ENCODE measurements around the gene XKR8.

Gene XKR8

DNA sequence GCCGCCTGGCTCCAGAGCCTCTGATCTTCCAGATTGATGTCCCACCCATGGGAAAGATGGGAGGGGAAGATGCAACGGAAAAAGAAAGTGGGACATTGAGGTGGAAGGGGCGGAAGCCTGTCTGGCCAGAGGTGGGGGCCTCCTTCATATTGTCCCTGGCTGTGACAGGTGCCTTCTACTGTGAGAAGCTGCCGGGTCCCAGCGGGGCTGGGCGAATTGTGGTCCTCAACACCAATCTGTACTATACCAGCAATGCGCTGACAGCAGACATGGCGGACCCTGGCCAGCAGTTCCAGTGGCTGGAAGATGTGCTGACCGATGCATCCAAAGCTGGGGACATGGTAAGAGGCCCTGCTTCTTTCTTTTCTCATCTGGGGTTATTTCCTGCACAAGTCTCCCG, 5.6 kb upstream of the XKR8 start:
- DNase-seq = peak in 1 of 10 donors; percentile 67
- intact Hi-C loops (cut with DNase I) = no loop called here

DNA sequence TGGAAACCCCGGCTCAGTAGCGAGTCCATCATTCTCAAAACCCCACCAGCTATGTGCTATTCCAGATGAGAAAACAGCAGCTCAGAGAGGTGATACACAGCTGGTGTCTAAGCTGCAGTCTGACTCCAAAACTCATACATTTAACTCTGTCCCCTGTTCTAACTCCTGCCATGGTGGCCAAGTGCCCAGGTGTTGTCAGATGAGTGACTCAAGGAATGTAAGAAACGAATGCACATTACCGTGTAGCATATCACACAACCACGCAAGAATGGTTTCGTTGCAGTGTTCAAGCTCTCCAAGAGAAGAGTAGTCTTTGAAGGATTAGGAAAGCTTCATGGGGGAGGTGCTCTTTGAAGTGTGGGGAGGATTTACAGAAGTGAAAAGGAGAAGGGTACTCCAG, 4.7 kb upstream of the XKR8 start:
- intact Hi-C loops (cut with DNase I) = no loop called here
- peak in 1 of 10 donors; percentile 11 for DNase-seq

DNA sequence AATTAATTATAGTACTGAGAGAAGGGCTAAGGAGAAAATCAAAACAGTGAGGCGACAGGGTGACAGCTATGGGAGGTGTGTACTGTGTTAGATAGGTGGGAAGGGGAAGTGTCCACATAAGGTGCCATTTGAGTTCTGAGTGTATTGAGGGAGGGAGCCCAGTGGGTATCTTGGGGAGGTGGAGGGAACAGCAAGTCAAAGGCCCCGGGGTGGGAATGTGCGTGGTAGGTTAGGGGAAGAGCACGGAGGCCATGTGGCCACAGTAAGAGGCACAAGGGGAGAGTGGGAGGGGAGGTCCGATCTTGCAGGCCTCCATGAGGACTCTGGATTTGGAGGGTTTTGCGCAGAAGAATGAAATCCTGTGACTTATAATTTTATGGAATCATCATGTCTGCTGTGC, 3.0 kb upstream of the XKR8 start:
- peak in 1 of 10 donors; percentile 27 for DNase-seq
- intact Hi-C loops (cut with DNase I) = no loop called here

DNA sequence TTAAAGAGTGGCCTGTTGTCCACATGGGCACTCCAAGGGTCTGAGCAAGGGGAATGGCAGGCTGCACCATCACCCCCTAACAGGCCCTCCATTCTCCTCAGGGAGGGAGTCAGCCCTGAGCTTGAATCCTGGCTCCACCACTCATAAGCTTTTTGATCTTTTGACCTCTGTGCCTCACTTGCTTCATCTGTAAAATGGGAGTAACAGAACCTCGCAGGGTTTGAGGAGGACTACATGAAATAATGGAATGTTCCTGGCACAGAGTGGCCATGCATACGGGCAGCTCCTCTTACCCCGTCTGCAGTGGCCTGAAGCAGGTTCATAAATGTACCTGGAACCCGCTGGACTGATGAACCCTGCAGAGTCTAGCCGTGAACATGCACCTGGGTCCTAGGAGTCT, 2.1 kb upstream of the XKR8 start:
- intact Hi-C loops (cut with DNase I) = no loop called here
- DNase-seq = peak in 1 of 10 donors; percentile 52

DNA sequence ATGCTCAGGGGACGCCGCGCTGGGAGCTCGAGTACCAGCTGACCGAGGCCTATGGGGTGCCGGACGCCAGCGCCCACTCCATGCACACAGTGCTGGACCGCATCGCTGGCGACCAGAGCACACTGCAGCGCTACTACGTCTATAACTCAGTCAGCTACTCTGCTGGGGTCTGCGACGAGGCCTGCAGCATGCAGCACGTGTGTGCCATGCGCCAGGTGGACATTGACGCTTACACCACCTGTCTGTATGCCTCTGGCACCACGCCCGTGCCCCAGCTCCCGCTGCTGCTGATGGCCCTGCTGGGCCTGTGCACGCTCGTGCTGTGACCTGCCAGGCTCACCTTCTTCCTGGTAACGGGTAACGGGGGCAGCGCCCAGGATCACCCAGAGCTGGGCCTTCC, 1.3 kb upstream of the XKR8 start:
- intact Hi-C loops (cut with DNase I) = no loop called here
- peak in 1 of 10 donors; percentile 87 for DNase-seq

DNA sequence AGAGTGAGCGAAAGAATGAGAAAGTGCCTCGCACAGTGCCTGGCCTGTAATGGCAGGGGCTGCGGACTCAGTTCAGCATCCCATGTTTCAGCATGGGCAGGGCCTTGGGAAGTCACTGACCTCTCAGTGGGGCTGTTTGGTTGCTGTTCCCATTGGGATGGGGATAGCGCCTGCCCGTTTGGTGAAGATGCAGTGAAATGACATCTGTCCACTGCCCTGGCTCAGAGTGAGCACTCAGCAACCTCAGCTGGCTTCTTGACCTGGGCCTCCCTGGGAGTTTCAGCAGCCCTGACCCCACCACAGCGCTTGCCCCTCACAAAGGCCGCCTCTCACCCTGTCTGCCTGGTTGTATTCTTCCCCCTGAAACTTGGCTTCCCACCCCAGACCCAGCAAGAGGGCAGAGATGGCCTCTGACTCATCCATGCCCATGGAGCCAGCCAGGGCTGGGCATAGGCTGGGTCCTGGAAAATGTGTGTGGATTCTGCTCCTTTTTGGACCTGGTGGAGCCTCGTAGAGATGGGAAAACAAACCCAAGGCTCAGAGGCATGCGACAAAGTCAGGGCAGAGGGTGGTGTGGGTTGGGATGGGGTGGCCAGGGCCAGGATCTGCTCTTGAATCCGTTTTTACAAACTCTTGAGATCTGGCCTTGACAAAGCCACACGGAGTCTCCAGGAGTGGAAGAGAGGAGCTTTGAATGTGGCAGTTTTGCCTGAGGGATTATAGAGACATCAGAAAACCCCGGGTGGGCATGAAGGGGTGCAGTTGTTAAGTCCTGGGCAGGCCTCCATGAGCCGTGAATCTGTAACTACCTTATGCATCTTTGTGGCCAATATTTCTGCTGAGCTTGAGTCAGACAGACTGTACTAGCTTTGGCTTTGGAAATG, 1.2 kb downstream of the XKR8 start:
- DNase-seq = peak in 2 of 10 donors; percentile 34 to 78

DNA sequence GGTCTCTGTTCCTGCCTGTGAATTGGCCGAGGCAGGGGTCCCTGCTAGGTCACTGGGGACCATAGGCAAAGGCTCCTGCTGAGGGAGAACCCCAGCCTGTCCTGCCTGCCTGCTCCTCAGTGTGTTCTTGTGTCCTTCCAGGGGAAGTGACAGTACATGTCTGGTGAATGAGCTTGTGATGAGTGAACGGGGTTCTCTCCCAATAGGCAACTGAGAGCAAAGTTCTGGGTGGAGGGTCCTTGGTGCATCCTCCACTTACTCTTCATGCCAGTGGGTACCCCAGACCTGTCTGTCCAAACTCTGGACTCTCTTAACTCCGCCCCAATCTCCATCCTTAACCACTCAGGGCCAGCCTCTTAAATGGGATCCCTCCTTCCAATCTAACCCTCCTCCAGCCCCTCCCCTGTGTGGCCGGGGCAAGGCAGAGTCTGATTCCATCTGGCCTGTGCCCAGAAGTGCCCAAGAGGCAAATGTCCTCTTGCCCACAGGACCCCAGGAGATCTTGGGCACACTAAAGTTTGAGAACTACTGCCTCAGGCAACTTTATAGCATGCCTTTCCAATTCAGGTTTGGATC, 2.0 kb downstream of the XKR8 start:
- intact Hi-C loops (cut with DNase I) = no loop called here
- DNase-seq = no peak

More for the DNA sequence above, 1.2 kb downstream of the XKR8 start:
- intact Hi-C loops (cut with DNase I) = no loop called here

DNA sequence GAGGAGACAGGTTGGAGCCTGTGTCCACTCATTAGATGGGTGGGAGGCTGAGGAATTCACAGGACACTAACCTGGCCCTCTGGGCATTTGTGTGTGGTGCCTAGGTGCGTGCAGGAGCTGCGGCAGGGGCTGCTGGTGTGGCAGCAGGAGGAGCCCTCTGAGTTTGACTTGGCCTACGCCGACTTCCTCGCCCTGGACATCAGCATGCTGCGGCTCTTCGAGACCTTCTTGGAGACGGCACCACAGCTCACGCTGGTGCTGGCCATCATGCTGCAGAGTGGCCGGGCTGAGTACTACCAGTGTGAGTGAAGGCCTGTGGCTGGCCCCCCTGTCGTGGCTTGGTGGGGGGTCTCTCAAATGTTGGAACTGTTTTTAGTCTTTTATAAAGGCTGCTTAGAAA, 3.6 kb downstream of the XKR8 start:
- peak in 1 of 10 donors; percentile 77 for DNase-seq
- intact Hi-C loops (cut with DNase I) = no loop called here

DNA sequence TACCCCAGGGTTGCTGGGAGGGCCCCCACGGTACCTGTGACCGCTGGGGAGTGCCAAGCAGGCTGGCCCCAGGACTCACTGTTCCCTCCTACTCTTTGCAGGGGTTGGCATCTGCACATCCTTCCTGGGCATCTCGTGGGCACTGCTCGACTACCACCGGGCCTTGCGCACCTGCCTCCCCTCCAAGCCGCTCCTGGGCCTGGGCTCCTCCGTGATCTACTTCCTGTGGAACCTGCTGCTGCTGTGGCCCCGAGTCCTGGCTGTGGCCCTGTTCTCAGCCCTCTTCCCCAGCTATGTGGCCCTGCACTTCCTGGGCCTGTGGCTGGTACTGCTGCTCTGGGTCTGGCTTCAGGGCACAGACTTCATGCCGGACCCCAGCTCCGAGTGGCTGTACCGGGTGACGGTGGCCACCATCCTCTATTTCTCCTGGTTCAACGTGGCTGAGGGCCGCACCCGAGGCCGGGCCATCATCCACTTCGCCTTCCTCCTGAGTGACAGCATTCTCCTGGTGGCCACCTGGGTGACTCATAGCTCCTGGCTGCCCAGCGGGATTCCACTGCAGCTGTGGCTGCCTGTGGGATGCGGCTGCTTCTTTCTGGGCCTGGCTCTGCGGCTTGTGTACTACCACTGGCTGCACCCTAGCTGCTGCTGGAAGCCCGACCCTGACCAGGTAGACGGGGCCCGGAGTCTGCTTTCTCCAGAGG, 6.8 kb downstream of the XKR8 start:
- peak in 1 of 10 donors; percentile 49 for DNase-seq
- intact Hi-C loops (cut with DNase I) = no loop called here

DNA sequence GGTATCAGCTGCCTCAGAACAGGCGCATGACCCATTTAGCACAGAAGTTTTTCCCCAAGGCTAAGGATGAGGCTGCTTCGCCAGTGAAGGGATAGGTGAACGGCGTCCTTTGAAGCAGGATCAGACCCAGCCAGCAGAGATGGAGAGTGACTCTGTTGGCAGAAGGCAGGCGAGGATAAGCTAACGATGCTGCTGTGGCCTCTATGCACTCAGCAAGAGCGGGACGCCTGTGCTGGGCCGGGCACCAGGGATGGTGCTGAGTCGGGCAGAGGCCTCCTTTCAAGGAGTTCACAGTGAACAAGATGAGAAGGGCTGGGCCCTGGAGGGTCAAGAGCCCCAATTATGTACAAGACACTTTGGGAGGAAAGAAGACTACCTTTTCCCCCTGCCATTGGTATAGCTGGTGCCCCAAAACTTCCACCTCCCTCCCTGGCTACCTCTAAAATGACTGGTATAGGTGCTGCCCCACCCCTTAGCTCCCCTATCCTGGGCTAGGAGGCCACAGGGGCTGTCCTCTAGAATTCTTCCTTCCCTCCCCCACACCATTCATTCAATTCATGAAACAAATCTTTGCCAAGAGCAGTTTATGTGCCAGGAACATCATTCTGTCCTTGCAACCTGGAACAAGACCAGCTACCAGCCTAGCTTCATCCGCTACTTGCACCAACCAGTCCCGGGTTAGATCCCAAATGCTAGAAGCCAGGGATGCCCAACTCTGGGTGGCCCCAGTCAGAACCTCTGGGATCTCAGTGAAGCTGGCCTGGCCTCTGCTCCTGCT, 7.5 kb downstream of the XKR8 start:
- intact Hi-C loops (cut with DNase I) = no loop called here
- DNase-seq = peak in 1 of 10 donors; percentile 79

DNA sequence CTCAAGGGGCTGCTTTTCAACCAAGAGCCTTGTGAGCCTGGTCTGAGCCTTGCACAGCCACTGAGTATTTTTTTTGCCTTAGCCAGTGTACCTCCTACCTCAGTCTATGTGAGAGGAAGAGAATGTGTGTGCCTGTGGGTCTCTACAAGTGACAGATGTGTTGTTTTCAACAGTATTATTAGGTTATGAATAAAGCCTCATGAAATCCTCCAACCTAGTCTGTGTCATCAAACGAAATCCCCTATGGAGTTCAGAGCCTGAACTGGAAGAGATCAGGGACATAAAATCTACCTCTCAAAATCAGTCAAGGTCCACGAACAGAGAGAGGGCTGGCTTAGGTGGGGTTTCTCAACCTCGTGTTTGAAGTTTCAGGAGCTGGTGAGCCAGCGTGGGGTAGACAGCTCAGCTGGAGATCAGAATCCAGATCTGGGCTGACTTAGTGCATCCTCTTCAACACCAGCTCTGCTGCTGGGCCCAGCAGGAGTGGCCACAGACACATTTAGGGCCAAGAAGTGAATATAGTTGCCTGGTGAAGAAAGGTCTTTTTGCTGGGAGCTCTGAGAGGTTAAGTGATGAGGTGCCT, 8.2 kb downstream of the XKR8 start:
- intact Hi-C loops (cut with DNase I) = no loop called here
- no peak for DNase-seq

DNA sequence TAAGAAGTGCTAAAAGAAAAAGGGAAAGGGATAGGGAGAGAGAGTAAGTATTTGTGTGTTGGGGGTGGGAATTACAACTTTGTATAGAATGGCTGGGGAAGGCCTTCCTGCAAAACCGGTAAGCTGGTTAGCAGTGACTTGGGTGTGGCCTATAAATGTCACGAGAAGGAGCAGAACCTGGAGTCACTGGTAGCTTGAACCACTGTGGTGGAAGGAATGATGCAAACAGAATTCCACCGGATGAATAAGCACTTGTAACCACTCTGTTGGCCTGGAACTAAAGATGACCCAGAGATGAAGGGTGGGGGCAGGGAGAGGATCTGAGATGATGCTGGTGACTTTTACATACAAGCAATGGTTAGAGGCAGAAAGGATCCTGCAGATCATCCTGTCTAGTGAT, 8.9 kb downstream of the XKR8 start:
- intact Hi-C loops (cut with DNase I) = no loop called here
- DNase-seq = no peak

DNA sequence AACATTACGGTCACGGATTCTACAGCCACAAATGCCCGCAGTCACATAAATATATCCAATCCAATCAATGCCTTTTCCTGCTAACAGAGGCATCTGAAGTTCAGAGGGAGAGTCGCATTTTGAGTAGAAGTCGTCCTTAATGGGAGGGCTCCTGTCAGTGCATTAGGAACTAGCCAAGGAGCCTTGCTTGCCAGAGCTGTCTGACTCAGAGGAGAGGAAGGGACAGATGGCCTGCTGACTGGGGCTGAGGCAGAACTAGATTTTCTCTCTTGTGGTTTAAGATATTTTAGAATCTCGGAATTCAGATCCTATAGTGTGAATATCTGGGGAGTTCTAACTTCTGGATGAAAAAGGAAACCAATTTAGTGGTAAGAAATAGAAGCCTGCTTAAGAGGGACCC, 10.6 kb downstream of the XKR8 start:
- intact Hi-C loops (cut with DNase I) = no loop called here
- peak in 2 of 10 donors; percentile 48 to 50 for DNase-seq

DNA sequence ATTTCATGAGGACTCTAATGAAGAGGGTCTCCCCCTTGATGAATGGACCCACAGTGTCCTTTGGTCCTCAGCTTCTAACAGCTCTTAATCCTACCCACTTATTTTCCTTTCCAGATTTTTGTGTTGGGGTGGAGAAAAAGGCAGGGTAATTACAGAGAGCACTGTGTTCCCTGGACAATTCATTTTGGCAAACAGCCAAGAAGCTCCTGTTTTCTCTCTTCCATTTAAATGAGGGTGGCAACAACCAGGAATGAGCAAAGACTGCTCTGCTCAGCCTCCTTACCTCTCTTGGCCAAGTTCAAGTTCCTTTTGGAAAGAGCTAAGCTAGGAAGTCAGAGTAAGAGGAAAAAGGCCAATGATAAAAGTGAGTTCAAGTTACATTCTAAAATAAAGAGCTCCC, 11.9 kb downstream of the XKR8 start:
- intact Hi-C loops (cut with DNase I) = no loop called here
- no peak for DNase-seq

DNA sequence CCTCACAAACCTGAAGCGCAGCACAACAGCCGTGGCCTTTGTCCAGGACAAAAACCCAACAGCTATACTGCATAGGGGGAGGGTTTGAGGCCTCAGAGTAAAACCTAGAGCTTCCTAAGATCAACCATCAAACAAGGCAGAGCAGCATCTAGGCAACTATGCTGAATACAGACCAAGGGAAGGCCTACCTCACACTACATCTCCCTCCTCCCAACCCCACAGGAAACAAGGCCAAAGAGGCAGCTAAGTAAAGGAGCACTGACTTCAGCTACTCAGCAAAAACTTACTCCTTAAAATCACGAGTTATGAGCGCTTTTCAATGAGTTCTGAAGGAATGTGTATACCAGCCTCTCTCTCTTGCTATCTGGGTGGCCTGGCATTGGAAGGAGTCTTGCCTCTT, 12.4 kb downstream of the XKR8 start:
- no peak for DNase-seq
- intact Hi-C loops (cut with DNase I) = no loop called here

DNA sequence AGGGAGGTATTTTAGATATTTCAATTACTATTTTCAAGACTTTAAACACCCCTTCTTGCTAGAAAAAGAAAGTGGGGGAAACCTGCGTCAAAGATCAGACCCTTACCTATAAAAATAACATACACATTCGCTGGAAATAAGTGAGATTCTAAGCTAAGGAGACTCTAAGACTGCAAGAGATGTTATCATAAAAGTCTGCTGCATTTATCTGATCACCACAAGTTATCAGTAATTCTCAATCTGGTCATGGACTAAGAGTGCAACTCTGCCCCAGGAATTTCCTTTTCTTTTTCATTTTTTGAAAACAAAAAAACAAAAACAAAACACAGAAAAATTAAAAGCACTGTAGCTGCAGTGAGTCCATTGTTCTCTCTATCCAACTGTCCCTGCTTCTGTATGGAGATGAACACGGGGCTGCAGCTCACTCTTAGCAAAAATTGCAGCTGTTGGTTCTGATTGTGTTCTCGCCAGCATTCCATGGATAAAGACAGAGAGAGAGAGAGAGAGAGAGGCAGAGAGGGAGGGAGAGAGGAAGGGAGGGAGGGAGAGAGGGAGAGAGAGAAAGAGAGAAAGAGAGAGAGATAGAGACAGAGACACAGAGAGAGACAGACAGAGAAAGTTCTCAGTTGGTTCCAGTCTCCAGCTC, 14.1 kb downstream of the XKR8 start:
- intact Hi-C loops (cut with DNase I) = no loop called here
- DNase-seq = no peak

DNA sequence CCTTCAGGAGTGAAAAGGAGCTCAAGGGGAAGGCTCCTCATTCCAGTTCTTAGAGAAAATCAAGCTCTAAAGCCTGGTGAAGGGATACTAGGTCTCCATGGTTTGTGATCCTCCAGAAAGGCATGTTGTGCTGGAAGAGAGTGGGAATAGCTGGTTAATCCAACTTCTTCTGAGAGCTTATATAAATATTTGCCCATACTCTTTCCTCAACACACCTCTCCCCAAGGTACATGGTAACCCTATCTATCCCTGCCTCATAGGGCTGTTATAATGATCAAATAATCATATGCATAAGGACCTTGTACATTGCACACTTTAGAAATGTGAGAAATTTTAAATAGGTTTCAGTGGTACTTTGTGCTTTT, 14.6 kb downstream of the XKR8 start:
- DNase-seq = no peak
- intact Hi-C loops (cut with DNase I) = no loop called here

DNA sequence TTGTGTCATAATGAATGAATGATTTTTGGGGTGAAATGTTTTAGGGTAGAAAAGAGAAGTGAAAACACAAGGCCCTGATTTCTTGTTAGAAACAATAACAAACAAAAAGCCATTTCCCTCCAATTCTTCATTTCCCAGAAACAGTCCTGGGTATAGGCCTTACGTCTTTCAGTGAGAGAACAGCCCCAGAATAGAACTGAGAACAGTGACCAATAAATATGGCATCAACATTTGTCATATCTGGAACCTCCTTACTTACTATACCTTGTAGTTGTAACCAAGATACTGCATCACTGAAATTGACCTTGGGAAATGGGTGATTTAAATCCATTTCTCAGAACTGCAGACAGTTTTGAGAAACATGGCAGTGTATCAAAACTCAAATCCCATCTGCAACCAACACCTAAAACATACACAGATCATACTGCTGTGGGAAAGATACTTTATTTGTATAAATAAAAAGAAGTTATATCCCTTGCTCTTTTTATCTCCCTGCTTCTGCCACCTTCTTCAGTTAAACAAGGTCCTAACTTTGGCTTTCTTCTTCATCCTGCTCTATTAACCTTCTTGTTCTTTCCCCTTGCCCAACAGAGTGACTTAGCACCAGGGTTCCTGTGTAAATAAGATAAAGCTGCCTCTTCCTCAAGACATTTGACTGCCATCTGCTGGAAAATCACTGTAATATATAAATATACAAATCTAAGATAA, 19.5 kb downstream of the XKR8 start:
- intact Hi-C loops (cut with DNase I) = loop anchor here (1.0 kb wide), 1 partner anchor 121 kb away; no protein-coding TSS in a partner anchor
- no peak for DNase-seq

DNA sequence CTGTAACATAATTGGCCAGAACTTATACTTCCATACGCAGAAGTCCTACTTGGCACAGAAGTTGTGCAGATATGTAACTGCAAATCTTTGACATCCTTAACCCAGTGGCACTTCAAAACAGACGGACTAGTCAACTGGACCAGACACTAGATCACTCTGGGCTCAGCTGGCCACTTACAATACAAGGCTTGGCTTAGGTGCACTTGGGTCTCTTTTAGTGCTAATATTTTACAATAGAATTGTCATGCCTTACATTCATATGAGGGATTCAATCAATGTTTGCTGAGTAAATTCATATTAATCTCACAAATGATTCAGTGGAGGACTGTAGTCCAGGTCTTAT, 20.1 kb downstream of the XKR8 start:
- intact Hi-C loops (cut with DNase I) = loop anchor here (1.0 kb wide), 1 partner anchor 122 kb away; no protein-coding TSS in a partner anchor

More for the DNA sequence above, 20.1 kb downstream of the XKR8 start:
- no peak for DNase-seq

Data from posterior cingulate gyrus (tissue), 11 donors.